Endodermal cell (in vitro differentiated cells): ENCODE data around the gene C2CD3. TPM values are rescaled to one million over a fixed set of nuclear protein-coding genes. Genes with fewer than 3 reads are reported as not detected.

Source experiments
- DNase-seq: peaks from one replicate; pipeline ENCODE4 v3.0.0-alpha.2; 2017
- H3K27ac ChIP-seq: 2 replicates; pipeline ENCODE4 v1.5.1; 2013; ENCODE audit warnings: mild to moderate bottlenecking, low read depth, low read length, moderate library complexity
- H3K27me3 ChIP-seq: 2 replicates; pipeline ENCODE4 v1.6.1; 2013; ENCODE audit warnings: mild to moderate bottlenecking, low read length, moderate library complexity; ENCODE audit not compliant: insufficient read depth, control insufficient read depth, poor library complexity, severe bottlenecking
- H3K36me3 ChIP-seq: 2 replicates; pipeline ENCODE4 v1.7.0; 2013; ENCODE audit warnings: mild to moderate bottlenecking, low read length, moderate library complexity; ENCODE audit not compliant: control insufficient read depth, insufficient read depth
- H3K4me1 ChIP-seq: one replicate; pipeline ENCODE4 v1.7.0; 2013; ENCODE audit warnings: low read length; ENCODE audit not compliant: control insufficient read depth, insufficient read depth
- H3K4me3 ChIP-seq: 2 replicates; pipeline ENCODE4 v1.5.1; 2013; ENCODE audit warnings: mild to moderate bottlenecking, low read length, moderate library complexity
- H3K9ac ChIP-seq: 2 replicates; pipeline ENCODE4 v1.6.1; 2013; ENCODE audit warnings: mild to moderate bottlenecking, low read length, moderate library complexity; ENCODE audit not compliant: poor library complexity, severe bottlenecking; ENCODE audit errors: extremely low read depth
- H3K9me3 ChIP-seq: 2 replicates; pipeline ENCODE4 v1.6.1; 2013; ENCODE audit warnings: mild to moderate bottlenecking, low read length, moderate library complexity; ENCODE audit not compliant: control insufficient read depth
- H3K27ac Mint-ChIP-seq: 2 replicates; pipeline ENCODE4 v1.8.0; 2020; ENCODE audit warnings: mixed read lengths
- H3K27me3 Mint-ChIP-seq: 2 replicates; pipeline ENCODE4 v1.8.0; 2021; ENCODE audit warnings: mild to moderate bottlenecking, mixed read lengths; ENCODE audit not compliant: insufficient read depth
- H3K36me3 Mint-ChIP-seq: 2 replicates; pipeline ENCODE4 v1.8.0; 2020; ENCODE audit warnings: low read depth, mixed read lengths
- H3K4me1 Mint-ChIP-seq: 2 replicates; pipeline ENCODE4 v1.8.0; 2020; ENCODE audit warnings: mixed read lengths
- H3K4me3 Mint-ChIP-seq: 2 replicates; pipeline ENCODE4 v1.8.0; 2020; ENCODE audit warnings: mild to moderate bottlenecking, moderate library complexity, mixed read lengths
- H3K9me3 Mint-ChIP-seq: 2 replicates; pipeline ENCODE4 v1.8.0; 2020; ENCODE audit warnings: mild to moderate bottlenecking, mixed read lengths
- CTCF ChIP-seq: fragments of 200-600 bp; sonication (generic); conservative IDR thresholded peaks from 2 replicates; pipeline ENCODE4 v1.5.0; 2021; ENCODE audit warnings: antibody characterized with exemption, mild to moderate bottlenecking
- WGBS, 2 experiments: methylation state at CpG; one replicate each; pipeline versions ENCODE4 v1.1.5 to v1.1.7; 2013; ENCODE audit warnings: missing lambda C conversion rate in 2 of 2, mixed read lengths in 1 of 2; ENCODE audit not compliant: insufficient coverage in 1 of 2, insufficient read length in 1 of 2; 5-methylcytosine and 5-hydroxymethylcytosine counted together
- total RNA-seq, 2 donors: library from RNA; stranded (reverse); fragmentation: NEBNext Ultra II Directional in 1 of 2; extraction: Animal tissue kit (Norgen Biotek cat#: 25700) in 1 of 2; gene quantifications; 2 replicates in 1 of 2; 3 replicates in 1 of 2; pipeline ENCODE4 v1.2.1, GENCODE V29; 2021

Gene C2CD3
- total RNA-seq, 2 donors from 2014 or later = 31.0 to 34.2 TPM

- peaks cover 64% of the 10 kb centered on the region for H3K36me3 Mint-ChIP-seq
- WGBS, 2 experiments = no CpG with 5 or more reads among the region's 12 CpGs
Measured at GRCh38 chr11:74116719-74117118, 54.1 kb downstream of the C2CD3 start.

GRCh38 chr11:74112877-74113276, 57.9 kb downstream of the C2CD3 start:
- TF ChIP-seq CTCF = no peak
- no peak for DNase-seq
- H3K9ac ChIP-seq = no peak overlapping the region
- H3K4me3 ChIP-seq = no peak overlapping the region
- Mint-ChIP-seq H3K36me3 (peaks cover 49% of the 10 kb centered on the region), H3K4me3 (no peak overlapping the region), H3K27ac (no peak overlapping the region), H3K27me3 (no peaks in the 10 kb centered on the region), H3K4me1 (no peaks in the 10 kb centered on the region), H3K9me3 (peaks cover 14% of the 10 kb centered on the region)
- no peaks in the 10 kb centered on the region for H3K4me1 ChIP-seq
- H3K27me3 ChIP-seq = no peaks in the 10 kb centered on the region
- H3K9me3 ChIP-seq = peaks cover 14% of the 10 kb centered on the region
- WGBS, 2 experiments = 88 to 100% methylated on average over 1 to 2 of the region's 2 CpGs
- peaks cover 20% of the 10 kb centered on the region for H3K36me3 ChIP-seq
- no peak overlapping the region for H3K27ac ChIP-seq

More at GRCh38 chr11:74116719-74117118, 54.1 kb downstream of the C2CD3 start:
- no peak for TF ChIP-seq CTCF
- peaks cover 2% of the 10 kb centered on the region for H3K4me1 Mint-ChIP-seq
- Histone ChIP-seq H3K27ac (no peak overlapping the region), H3K36me3 (peaks cover 24% of the 10 kb centered on the region), H3K9me3 (peaks cover 14% of the 10 kb centered on the region), H3K27me3 (no peaks in the 10 kb centered on the region), H3K4me1 (no peaks in the 10 kb centered on the region), H3K4me3 (no peak overlapping the region), H3K9ac (no peak overlapping the region)
- DNase-seq = no peak
- no peak overlapping the region for H3K4me3 Mint-ChIP-seq
- no peaks in the 10 kb centered on the region for H3K27me3 Mint-ChIP-seq
- no peak overlapping the region for H3K27ac Mint-ChIP-seq
- H3K9me3 Mint-ChIP-seq = peaks cover 14% of the 10 kb centered on the region

- Mint-ChIP-seq H3K4me3 (no peak overlapping the region), H3K4me1 (no peaks in the 10 kb centered on the region), H3K36me3 (peaks cover 33% of the 10 kb centered on the region), H3K27me3 (no peaks in the 10 kb centered on the region), H3K9me3 (no peaks in the 10 kb centered on the region), H3K27ac (no peak overlapping the region)
- DNase-seq = no peak
- no peak overlapping the region for H3K27ac ChIP-seq
- H3K9me3 ChIP-seq = no peaks in the 10 kb centered on the region
- H3K27me3 ChIP-seq = no peaks in the 10 kb centered on the region
- H3K36me3 ChIP-seq = peaks cover 12% of the 10 kb centered on the region
- H3K9ac ChIP-seq = no peak overlapping the region
- H3K4me3 ChIP-seq = no peak overlapping the region
- TF ChIP-seq CTCF = no peak
- 82 to 84% methylated on average over 1 of the region's 1 CpG for WGBS, 2 experiments
- no peaks in the 10 kb centered on the region for H3K4me1 ChIP-seq
Measured at GRCh38 chr11:74106124-74106523, 64.7 kb downstream of the C2CD3 start.
